Measurements from ENCODE around the gene TNS3.

The TNS3 gene

DNA sequence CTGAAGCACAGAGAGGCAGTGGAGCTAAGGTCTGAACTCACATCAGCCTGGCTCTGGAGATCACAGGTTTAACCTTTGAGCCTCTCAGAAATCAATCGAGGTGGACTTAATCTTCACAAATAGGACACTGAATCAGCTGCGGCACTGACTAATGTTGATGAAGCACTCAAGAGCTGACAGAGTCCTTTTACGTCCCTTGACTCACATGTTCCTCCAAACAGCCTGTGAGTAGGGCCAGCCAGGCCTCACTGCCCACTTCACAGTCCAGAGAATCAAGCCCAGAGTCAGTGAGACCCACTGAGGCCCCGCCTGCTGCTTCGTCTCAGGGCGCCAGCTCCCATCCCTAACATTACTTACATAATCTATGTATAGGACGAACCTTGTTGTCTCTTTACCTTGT is 63.1 kb downstream of the TNS3 start:
- DNase-seq: no peak

DNA sequence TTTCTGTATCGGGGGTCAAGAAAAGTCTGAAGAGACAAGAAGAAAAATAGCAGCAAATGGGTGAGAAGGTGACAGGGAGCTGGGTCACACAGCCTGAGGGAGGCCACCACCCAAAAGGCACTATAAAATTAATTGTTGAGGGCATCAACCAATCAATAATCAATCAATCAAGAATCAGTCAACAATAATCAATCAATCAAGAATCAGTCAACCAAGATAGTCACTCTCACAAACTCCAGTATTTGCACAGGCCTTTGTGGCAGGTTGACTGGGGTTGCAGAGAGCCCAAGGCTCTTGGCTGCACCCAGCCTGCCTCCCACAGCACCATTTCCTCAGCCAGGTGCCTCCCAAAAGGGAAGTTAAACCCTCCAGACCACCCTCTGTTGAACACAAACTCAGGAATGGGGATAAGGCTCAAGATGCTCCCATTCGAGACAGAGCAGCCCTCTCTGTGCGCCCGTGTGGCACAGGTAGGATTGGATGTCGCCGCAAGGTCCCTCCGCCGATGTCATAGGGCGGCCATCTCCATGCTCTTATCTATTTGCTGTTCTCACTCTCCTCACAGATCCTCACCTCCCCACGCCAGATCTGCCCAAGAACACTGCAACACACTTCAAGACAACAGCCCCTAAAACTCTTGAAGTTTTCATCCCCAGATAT is 64.0 kb downstream of the TNS3 start:
- no peak for DNase-seq

DNA sequence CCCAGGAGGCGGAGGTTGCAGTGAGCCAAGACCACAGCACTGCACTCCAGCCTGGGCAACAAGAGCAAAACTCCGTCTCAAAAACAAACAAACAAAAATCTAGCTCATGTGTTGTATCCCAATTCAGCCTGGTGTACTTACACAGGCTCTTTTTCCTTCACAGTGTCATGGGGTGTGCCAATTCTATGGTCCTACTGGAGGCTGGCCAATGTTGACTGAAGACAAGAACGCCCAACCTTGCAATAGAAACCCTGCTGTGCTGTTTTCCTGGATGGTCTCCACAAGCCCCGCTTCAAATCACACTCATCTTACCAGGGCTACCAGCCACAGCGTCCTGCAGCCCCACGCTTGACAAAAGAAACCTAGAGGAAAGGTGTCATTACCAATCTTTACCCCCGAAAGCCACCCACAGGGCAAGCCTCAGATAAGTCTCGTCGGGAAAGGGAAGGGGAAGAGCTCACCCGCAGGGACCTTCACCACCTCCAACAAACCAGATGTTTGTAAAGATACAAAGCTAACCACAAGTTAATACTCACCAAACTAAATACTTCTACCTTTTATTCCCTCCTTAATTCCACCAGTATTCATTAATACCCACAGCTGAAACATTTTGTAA is 64.8 kb downstream of the TNS3 start:
- DNase-seq: peak; percentile 80

DNA sequence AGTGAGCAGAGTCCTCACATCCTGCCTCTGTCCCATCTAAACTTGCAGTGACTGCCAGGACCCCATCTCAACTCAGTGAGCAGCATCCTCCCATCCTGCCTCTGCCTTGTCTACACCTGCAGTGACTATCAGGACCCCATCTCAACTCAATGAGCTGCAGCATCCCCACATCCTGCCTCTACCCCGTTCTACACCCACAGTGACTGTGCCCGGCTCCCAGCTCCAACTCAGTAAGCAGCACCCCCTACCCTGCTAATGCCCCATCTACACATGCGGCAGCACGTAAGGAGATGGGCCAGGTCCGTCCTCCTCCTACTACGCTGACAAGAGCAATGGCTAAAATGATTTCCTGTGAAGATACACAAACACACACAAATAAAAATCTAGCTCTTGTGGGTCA is 65.5 kb downstream of the TNS3 start:
- DNase-seq: no peak

DNA sequence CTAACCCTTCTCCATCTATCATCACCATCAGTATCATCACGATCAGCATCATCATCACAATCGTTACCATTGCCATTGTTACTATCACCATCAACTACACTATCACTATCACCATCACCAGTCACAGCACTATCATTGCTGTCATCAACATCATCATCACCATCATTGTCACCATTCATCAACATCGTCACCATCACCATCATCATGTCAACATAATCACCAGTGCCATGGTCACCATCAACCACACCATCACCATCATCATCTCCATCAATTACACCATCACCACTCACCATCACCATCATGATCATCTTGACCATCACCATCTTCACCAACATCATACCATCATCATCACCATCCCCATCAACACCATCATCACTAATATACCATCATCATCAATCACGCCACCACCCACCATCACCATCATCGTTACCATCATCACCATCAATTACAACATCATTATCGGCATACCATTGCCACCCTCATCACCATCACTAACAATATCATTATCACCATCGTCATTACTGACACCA is 66.5 kb downstream of the TNS3 start:
- DNase-seq: no peak

DNA sequence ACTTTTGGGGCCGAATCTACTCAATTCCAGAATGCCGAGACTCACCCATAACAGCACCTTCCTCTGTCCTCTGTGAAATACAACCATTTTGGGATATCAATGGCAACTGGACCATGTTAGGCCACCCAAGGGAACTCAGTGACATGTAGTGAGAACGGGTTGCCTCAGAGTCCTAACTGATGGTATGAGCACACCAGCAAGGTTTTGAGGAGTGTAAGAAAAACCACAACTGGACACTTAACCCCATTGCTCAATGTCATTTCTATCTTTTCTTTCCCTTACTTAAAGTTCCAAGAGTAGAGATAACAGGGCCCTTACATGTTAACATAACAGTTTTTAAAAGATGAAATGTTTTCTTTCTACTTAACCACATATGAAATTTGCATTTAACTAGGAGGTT is 67.1 kb downstream of the TNS3 start:
- DNase-seq: peak; percentile 39

DNA sequence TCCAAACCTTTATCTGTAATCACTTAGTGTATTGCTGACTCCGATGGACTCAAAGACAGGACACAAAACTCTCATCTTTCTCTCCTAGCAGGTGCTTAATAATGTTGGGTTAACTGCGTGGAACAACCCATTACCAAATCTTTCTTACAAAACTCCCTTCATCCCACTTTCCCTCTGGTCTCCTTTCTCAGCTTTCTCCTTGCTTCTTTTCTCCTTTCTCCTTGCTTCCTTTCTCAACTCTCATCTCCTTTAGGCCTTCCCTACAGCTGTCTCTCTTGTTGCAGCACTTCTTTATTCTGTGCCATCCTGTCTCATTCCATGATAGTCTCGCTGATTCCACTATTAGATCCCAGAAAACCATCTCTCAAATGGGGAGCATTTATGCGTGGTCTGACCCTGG is 67.5 kb downstream of the TNS3 start:
- DNase-seq: no peak

DNA sequence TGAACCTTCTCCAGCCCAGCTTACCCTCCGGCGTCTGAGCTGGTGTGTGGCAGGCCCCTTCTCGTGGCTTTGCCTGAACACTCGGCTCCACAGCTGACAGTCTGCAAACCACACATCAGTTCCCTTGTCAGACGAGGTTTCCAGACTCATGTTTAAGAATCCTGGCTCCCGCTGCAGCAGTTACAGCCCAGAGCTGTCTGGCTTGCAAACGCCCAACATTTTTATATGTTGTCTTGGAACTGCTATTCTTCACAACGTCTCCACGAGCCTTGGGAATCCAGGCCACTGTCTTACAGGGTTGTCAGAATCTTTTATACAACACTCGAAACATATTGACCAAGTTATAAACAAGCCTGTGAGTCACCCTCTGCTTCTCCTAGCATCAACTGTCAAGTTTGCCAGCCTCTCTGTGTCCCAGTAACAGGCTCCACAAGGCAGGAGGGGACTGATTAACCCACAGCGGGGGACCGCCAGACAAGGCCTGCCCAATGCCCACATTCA is 68.1 kb downstream of the TNS3 start:
- peak; percentile 44 for DNase-seq

DNA sequence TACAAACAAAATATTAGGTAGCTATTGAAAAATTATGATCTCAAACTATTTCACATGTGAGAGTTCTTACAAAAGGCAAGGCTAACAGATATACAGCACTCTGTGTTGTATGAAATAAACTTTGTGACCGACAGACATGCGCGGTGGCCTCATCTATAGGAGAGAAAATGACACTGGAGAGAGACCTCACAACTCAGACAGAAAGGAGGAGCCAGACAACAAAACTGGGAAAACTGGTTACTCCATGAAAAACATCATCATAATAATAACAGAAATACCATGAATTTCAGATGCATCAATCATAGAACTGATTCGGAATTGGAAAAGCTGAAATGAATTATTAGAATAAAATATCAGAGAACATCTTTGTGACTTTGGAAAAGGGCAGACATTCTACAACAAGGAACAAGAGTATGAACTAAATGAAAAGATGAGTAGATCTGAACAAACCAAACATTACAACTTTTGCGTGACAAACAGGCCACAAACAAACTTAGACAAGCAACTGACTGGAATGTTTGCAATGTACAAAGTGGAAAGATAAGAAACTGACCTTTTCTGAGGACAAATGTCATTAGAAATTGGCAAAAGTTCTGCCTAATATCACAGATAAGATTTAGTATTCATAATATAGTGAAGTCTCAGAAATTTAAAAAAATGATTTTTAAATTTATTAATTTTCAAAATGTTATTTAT is 69.3 kb downstream of the TNS3 start:
- no peak for DNase-seq

DNA sequence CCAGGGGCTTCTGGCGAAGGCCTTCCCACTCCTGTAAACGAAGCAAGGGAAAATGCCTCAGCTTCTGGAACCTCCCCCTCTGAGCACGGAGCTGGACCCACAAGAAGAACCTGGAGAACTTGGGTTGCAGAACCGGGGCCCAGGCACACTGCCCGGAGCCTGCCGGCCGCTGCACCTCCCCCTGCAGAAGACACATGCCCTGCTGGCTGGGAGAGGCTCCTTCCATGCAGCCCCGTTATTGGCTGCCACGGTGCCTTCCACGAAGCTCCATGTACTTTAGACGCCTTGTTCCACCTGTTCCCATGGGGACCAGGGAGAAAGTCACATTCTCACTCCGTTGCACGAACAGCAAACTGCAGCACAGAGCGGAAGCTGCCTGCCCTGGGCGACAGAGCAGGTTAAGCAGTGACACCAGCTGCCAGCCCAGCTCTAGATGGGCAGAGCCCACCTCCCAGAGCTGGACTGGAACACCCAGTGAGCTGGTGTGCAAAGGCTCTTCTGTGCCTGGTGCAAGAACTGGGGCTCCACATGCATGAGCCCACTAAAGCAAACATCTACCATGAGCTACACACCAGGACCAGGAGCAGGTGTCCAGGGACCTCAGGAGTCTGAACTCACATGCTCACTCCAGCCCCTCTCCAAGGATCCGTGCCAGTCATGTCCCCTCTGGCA is 70.1 kb downstream of the TNS3 start:
- no peak for DNase-seq

DNA sequence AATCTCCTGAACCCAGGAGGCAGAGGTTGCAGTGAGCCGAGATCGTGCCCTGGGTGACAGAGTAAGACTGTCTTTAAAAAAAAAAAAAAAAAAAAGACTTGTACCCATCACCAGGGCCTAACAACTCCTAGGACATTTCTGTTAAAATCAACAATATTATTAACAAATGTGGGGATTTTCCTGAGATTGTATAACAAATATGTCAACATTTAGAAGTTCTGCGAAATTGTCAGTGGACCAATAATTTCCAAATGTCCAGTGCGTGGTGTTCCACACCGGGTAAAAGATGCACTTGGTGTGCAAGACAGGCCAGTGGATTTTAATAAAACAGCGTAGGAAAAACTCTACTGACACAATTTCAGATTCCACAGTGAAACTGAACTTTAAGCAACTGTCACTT is 71.1 kb downstream of the TNS3 start:
- no peak for DNase-seq

DNA sequence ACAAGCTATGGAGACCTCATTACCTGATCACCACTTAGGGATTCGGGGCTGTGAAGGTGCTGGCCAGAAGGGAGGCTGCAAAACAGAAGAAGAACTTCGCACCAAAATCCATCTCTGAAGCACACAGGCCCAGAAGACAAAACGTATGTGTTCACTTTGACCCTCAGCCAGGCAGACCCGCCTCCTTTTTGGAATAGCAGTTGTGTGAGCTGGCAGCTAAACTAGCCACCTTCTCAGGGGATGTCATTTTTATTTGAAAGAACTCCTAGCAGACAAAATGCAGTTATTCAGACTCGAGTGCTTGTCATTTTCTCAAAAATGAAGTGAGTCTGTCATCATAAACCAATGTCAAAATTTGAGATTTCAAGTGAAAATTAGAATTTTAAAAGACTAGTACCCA is 71.7 kb downstream of the TNS3 start:
- DNase-seq: no peak

DNA sequence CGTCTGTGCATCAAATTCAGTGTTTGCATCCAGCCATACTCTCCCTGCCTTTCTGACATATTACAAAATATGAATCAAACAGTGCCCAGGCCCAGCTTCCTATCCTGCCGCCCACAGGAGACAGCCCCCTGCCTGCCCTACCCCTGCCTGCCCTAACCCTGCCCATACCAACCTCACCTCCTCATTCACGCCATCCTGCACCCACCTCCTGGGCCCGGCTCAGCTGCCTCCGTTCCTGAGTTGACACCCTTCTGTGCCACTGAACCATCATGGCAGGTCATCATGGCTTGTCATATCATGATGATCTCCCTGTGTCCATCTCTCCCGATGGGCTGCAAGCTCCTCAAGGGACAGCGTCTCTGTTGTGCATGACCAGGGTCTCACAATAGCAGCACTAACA is 72.3 kb downstream of the TNS3 start:
- DNase-seq: no peak

DNA sequence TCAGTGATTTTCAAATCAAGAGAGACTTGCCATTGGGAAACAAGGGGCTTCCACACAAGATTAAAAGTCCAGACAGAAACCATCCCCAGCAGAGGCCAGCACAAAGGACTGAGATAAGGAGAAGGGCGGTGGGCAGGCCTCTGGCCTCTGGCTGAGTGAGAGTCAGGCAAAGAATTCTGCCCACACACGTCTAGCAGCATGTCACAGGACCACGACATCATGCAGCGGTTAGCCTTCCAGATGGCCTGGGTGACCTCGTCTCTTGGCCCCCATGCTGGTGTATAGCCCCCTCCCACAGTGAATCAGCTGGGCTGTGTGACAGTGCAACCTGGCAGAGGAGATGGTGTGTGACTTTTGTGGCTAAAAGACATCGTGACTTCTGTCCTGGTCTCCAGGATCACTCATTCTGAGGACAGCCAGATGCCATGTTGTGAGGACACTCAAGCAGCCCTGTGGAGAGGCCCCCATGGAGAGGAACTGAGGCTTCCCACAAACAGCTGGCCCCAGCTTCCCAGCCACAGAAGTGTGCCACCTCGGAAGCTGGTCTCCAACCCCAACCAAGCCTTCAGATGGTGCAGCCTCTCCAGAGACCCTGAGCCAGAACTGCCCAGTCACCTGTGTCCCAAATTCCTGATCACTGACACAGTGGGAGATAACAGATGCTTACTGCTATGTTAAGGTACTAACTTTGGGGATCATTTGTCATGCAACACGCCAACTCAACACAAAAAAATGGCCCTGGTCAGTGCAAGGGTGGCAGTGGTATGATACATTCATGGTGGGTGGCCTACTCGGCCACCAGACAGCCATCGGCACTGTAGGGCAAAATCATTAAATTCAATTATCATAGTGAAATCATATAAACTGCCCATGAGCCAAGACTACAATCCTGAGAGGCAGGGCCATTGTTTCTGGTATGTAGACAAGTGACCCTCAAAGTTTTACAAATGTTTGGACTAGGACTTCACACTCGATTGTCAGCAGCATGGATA is 73.2 kb downstream of the TNS3 start:
- no peak for DNase-seq

DNA sequence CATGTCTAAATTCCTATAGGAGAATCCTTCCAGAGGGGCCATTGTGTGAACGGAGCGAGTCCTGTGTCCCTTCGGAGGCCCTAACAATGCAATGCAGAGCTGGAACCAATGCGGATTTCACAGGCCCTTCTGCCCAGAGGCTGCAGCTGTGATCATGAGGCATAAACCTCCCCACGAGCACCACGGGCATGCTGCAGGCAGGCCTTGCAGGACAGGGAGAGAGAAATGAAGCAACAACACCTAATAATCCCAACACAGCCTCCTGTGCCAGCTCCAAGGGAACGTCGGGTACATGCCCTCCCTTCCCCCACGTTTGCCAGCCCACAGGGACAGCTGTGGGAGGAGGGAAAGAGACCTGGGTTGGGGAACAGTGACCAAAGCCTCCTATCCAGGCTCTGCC is 74.4 kb downstream of the TNS3 start:
- DNase-seq: no peak

DNA sequence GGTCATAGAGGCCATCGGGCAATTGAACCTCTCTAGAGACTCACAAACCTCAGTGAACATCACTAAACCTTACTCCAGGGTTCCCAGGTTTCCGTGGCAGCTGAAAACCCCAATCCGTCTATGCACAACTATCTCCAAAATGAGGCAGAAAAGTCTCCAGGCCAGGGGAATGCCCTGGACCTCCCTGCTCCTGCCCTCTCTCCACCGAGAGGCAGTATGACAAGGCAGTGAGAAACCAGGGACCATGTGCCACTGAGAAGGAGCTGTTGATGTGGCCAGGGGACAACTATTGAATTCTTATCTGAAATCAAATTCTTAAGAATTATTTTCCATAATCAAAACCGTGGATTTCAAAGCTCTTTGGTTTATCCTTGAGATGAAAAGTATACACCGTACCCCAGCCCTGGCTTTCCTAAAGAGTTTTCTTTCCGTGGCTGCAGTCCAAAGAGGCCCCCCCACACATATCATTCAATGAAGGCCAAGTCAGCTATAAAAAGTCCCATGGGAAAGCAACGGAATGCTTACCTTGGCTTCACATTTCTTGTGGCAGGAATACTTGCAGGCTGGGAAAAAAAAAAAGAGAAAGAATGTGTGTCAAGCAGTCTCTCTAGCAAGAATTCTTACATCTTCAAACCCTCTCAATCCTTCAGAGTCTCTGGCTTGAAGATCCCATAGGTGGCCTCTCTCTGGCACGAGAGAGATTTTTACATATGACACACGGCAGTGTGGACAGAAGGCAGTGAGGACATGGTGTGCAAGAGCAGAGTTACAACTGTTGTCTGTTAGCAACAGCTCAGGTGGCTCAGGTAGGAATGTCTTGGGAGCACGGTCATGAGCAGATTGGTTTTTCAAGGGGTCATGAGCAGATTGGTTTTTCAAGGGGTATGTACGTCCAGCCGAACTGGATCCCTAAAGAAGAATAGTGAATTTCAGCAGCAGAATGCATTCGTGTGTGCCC is 75.2 kb downstream of the TNS3 start:
- DNase-seq: no peak

DNA sequence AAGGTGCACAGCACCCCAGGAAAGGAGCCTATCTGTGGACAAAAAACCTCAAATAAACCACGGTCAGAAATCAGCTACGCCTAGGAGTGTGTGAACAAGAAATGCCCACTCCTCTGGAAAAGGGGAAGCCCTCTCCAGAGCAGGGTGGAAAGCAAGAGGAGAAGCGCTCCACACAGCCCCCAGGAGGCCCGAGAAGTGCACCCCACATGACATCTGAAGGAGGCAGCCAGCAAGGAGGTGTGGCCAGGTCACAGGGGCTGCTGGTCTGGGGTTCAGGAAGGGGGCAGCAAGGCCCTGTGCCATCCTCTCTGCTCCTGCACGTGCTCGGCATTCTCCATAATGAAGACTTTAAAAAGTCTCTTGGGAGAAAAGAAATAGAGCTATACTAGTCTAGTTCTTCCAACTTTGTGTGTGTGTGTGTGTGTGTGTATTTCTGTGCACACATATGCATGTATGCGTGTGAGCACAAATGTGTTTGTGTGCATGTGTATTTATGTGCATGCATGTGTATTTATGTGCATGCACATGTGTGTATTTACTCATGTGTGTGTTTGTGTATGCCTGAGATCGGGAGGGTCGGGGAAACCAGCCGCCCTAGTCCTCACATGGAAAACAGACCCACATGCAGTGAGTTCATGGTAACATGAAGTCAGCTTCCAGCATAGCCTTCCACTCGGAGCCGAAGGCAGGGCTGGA is 76.5 kb downstream of the TNS3 start:
- DNase-seq: no peak

DNA sequence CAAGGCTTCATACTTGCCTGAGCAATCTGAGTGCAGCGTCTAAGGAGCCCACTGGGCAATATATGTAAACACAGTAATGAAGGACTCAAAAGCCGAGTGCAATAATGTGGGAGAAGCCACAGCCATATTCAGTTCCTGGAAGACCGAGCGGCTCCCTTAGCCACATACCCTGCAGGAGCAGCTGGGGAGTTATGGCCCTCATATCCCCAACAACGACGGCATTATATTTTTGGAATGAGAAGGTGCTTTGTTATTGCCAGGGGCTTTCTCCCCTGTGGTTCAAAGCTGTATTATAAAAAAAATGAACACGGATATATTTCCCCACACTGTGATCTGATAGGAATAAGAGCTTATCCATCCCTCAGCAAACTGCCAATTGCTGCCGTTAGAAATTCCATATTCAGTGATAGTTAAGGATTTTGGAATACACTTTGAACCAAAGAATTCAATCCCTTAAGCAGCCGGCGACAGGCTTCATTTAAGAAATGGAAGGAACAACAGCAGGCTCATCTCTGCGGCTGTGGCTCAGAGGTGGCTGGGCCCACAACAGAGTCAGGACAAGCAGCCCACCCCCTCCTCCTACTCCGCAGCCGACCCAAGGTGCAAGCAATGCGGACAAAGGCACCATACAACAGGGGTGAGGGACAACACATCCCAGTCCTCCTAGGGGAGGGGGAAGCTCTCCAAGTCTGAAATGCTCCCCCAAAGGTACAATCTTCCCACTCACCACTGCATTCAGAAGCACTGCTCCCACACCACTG is 77.2 kb downstream of the TNS3 start:
- no peak for DNase-seq

DNA sequence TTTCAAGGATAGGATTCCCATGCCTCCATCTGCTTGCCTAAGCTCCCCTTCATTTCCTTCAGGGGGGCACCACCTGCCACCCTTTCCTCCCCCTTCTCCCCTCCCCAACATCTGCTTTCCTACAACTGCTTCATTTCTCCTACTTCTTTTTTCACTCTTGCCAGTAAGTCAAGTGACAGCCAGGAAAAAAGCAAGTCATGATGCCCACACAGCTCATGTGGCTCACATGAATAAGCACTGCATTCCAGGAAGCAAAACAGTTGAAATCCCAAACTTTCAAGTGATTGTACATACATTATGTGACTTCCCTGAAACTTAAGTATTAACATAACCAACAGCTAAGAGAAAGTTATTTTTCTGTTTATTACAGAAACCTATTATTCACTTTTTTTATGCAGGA is 78.6 kb downstream of the TNS3 start:
- DNase-seq: peak; percentile 46
